Measurements from ENCODE around the gene ACSF2.
"Not testable (repeated sequence)": the region's sequence is repeated elsewhere in the genome, so short reads cannot be mapped to it uniquely, and the experiment has no call there.

ACSF2 gene

GRCh38 chr17:50406578-50406977 lies 19.4 kb upstream of the ACSF2 start:
- DNase-seq (ENCODE audit: extremely low read depth in 1 of 2, low read depth in 1 of 2) = no peak

DNA sequence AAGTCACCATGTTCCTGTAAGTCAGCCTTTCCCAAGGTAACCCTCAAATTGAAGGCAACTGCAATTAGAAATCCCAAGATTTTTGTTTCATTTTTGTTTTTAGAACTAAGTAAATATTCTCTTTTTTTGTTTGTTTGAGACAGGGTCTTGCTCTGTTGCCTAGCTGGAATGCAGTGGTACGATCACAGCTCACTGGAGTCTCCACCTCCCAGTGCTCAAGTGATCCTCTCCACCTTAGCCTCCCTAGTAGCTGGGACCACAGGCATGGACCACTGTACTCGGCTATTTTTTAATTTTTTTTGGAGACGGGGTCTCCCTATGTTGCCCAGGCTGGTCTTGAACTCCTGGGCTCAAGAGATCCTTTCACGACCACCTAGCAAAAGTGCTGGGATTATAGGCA lies 18.1 kb upstream of the ACSF2 start:
- DNase-seq (ENCODE audit: extremely low read depth in 1 of 2, low read depth in 1 of 2) = no peak

DNA sequence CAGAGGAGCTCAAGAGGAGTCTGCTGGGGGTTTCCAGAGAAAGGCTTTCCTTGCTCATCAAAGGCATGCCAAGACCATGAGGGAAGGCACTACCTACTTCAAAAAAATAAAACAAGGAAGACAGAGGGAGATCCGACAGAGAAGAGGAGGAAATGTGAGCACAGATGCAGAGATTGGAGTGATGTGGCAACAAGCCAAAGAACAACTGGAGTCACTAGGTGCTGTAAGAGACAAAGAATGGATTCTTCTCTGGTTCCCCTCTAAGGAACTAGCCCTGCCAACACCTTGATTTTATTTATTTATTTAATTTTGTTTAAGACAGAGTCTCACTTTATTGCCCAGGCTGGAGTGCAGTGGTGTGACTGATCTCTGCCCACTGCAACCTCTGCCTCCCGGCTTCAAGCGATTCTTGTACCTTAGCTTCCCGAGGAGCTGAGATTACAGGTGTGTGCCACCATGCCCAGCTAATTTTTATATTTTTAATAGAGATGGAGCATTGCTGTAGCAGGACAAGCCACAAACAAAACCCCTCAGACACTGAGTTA lies 13.8 kb upstream of the ACSF2 start:
- DNase-seq (ENCODE audit: extremely low read depth in 1 of 2, low read depth in 1 of 2) = no peak

DNA sequence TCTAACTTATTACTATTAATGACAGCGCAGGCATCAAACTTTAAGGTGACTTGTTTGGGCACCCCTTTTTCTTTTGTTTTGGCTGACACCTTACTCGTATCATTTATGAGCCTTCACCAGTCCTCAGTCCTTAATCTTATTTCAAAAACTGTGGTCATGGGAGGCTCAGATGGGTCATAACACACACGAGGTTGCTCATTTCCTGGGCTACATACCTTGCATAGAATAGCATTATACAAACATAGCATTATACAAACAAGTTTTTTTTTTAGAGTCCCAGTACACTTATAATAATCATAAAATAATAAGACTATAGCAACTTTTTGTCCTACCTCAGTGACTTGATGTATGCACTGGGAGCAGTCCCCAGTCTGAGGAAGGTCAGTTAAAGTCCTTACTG lies 11.2 kb upstream of the ACSF2 start:
- no peak for DNase-seq (ENCODE audit: extremely low read depth in 1 of 2, low read depth in 1 of 2)

- DNase-seq (ENCODE audit: extremely low read depth in 1 of 2, low read depth in 1 of 2) = not testable (repeated sequence)
Measured at GRCh38 chr17:50419577-50419976, 6.4 kb upstream of the ACSF2 start.

DNA sequence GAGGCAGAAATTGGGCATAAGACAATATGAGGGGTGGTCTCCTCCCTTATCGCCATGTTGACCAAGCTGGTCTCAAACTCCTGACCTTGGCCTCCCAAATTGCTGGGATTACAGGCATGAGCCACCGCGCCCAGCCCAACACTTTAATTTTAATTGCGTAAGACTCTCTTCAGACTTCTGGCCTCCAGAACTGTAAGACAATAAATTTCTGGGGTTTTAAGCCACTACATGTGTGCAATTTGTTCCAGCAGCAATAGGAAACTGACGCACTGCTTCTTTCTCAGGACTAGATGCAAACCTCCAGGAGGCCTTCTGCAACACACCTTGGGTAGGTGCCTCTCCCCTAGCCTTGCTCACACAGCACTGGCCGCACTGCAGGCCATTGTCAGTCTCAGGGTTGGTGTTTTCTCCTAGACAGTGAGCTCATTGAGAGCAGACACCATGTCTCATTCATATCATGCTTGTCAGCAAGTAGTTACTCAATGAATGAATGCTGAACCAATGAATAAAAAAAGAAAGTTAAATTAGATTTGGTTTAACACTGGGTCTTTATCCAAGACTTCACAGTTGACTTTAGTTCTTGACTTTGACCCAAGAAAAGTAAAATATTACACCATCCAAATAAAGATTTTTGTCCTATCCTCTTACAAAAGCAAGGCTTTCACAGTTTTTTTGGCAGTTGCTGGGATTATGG lies 5.5 kb upstream of the ACSF2 start:
- no peak for DNase-seq (ENCODE audit: extremely low read depth in 1 of 2, low read depth in 1 of 2)

- DNase-seq (ENCODE audit: extremely low read depth in 1 of 2, low read depth in 1 of 2) = no peak
Measured at GRCh38 chr17:50421308-50422051, 4.5 kb upstream of the ACSF2 start.

GRCh38 chr17:50422738-50423137 lies 3.3 kb upstream of the ACSF2 start:
- DNase-seq (ENCODE audit: extremely low read depth in 1 of 2, low read depth in 1 of 2) = no peak

- DNase-seq (ENCODE audit: extremely low read depth in 1 of 2, low read depth in 1 of 2) = no peak
Measured at GRCh38 chr17:50423553-50424159, 2.4 kb upstream of the ACSF2 start.

DNA sequence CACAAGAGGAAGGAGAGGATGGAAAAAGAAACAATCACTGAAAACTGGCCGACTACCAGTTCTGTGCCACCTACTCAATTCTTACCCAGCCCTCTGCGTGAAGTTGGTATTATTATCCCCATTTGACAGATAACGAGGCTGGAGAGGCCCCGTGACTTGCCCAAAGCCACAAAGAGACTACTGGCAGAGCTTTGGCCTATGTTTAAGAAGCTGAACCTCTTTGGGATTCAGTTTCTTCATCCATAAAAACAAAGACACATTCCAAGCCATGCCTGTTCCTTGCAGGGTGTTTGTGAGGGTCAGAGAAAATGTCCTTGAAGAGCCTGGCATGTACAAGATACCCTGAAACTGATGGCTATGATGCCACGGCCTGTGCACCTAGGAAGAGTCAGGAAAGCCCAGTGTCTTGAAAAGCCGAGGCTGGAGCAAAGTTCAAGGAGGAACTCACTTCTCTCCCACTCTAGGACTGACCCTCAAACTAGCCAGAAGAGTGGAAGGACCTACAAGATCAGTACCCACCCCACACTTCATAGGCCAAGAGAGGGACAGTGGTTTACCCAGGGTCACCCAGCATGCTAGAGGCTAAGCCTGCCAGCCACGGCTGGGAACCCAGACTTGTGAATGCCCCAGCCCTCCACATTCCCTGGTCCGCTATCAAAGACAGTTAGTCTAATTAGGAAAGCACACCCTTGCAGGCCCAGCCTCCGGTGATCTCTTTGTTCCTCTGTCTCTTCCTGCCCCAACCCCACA lies 1.6 kb upstream of the ACSF2 start:
- no peak for DNase-seq (ENCODE audit: extremely low read depth in 1 of 2, low read depth in 1 of 2)

DNA sequence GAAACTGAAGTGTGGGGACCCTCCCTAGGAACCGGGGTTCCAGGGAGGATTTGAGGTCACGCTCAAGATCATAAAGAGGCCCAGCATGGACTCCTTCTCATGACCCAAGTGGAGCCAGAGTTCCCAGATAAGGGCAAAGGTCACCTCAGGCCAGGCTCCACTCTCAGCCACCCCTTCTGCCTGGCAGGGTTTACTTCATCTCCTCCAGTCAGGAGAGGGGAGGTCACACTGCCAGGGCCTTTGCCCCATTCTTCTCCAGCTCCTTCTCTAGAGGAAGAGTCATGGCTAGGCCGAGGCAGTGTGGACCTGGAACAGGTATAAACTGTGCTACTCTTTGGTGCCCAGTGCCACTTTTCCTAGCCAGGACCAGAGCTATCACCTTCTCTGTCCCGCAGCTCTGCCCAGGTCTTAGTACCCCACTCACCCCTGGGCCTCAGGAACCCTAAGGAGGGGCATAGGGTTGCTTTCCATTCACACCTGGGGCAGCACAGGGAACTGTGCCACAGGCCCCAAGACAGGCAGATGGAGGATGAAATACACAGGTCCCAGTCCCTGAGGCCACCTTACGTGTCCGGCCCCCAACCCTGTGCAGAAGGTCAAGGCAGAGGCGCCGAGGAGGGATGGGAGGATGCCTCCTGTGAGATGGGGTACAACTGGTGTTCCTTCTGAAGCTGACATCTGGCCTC lies 879 bp upstream of the ACSF2 start:
- DNase-seq (ENCODE audit: extremely low read depth in 1 of 2, low read depth in 1 of 2) = no peak

DNA sequence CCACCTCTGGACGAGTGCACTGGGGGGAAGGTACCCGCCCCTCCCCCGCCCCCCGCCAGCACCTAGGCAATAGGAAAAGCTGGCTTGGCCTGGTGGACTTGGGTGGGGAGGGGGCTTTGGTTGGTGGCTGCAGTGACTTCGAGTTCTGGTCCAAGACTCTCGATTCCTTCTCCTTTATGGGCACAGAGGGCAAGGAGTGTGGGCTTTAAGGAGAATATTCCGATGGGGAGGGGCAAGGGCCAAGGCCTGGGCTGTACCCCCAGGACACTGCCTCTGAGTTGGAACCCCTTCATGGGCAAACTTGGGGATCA lies 409 bp downstream of the ACSF2 start:
- DNase-seq (ENCODE audit: extremely low read depth in 1 of 2, low read depth in 1 of 2) = no peak

GRCh38 chr17:50426814-50427787 lies 1.1 kb downstream of the ACSF2 start:
- no peak for DNase-seq (ENCODE audit: extremely low read depth in 1 of 2, low read depth in 1 of 2)

DNA sequence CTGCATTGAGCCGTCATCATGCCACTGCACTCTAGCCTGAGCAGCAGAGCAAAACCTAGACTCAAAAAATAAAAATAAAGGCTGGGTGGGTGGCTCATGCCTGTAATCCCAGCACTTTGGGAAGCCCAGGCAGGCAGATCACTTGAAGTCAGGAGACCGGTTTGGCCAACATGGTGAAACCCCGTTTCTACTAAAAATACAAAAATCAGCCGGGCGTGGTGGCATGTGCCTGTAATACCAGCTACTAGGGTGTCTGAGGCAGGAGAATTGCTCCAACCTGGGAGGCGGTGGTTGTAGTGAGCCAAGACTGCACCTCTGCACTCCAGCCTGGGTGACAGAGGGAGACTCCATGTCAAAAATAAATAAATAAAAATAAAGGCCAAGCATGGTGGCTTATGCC lies 2.1 kb downstream of the ACSF2 start:
- not testable (repeated sequence) for DNase-seq (ENCODE audit: extremely low read depth in 1 of 2, low read depth in 1 of 2)

- DNase-seq (ENCODE audit: extremely low read depth in 1 of 2, low read depth in 1 of 2) = no peak
Measured at GRCh38 chr17:50428831-50429424, 2.9 kb downstream of the ACSF2 start.

- no peak for DNase-seq (ENCODE audit: extremely low read depth in 1 of 2, low read depth in 1 of 2)
Measured at GRCh38 chr17:50429793-50430192, 3.8 kb downstream of the ACSF2 start.

DNA sequence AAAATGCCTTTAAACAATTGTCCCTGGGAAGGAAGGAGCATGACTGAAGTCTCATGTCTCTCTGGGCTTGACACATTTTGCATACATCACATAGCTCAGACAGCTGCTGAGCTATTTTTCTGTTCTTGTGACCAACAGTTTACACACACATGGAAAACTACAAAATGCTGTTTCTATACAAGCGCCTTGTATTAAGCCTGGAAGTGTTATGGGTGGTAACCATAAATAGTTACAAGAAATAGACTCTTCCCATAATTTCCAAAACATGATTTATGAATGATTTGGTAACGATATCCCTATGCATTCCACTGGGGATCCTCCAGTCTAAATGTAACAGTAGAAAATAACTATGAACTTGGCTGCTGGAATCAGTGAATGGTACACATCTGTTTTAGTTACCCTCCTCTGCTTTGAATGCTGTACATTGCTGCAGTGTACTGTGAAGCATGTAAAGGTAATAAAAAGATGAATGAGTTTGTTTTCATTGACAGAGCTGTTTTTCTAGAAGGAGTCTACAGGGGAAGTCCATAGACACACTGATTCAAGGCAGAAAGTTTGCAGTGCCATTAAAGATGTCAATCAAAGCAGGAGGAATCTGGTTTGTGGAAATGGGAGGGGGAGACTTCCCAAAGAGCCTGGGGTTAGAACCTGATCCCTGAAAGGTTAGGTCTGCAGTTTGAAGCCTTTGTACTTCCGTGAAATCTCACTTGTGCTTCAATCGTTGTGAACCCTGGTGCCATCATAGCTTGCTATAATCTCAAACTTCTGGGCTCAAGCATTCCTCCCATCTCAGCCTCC lies 5.0 kb downstream of the ACSF2 start:
- no peak for DNase-seq (ENCODE audit: extremely low read depth in 1 of 2, low read depth in 1 of 2)

- no peak for DNase-seq (ENCODE audit: extremely low read depth in 1 of 2, low read depth in 1 of 2)
Measured at GRCh38 chr17:50432125-50432762, 6.2 kb downstream of the ACSF2 start.

Data from stimulated activated CD8-positive, alpha-beta memory T cell treated with anti-CD3 and anti-CD28 coated beads, Interleukin-7, amount 100 ng/mL, for 48 hours (primary cell).